HCT116 (cell line): ENCODE measurements around the gene PTPRA. TPM values are rescaled to one million over a fixed set of nuclear protein-coding genes. Genes with fewer than 3 reads are reported as not detected.

ENCODE experiments used
- ATAC-seq: fragments of 200-7000 bp; cut with Tn5 transposase; 2 replicates; pipeline ENCODE4 v1.9.1; 2020; ENCODE audit warnings: mild to moderate bottlenecking, moderate library complexity
- BruUV-seq: library from RNA; stranded (reverse); fragments of 400-500 nt; replicated peaks from 2 replicates; lab custom pipeline; 2021; lab: Mats Ljungman, UMichigan
- CTCF ChIA-PET: fragments of 300-600 bp; sonication (Branson Sonifier 250); formaldehyde crosslinking; loops from one replicate; lab custom pipeline; 2021; ENCODE audit warnings: antibody characterized with exemption; lab: Charles Lee
- POLR2A ChIA-PET: fragments of 300-600, 350-600 bp; sonication (Branson Sonifier 250); formaldehyde crosslinking; loops from one replicate; lab custom pipeline; 2021; ENCODE audit warnings: antibody characterized with exemption; lab: Charles Lee
- RAD21 ChIA-PET, 2 experiments: fragments of 300-600 bp; sonication (Branson Sonifier 250); formaldehyde crosslinking; loops; one replicate each; lab custom pipeline; 2023; ENCODE audit warnings: low total read pairs in 2 of 2; ENCODE audit not compliant: uncharacterized antibody in 2 of 2, unreplicated experiment in 2 of 2, low non-redundant PET in 1 of 2; lab: Charles Lee
- DNase-seq: peaks from one replicate; pipeline ENCODE4 v3.0.0-alpha.2; 2010; ENCODE audit warnings: low read depth, low spot score
- H2AFZ ChIP-seq: fragments of 200-600 bp; shearing (Covaris generic), sonication (generic); 2 replicates; pipeline ENCODE4 v1.6.1; 2017; ENCODE audit warnings: low read depth, mixed run types, mixed read lengths, antibody characterized with exemption, low read length; ENCODE audit not compliant: poor library complexity, severe bottlenecking
- H3K27ac ChIP-seq: 2 replicates; pipeline ENCODE4 v1.5.1; 2012; ENCODE audit warnings: low read depth, low read length
- H3K27me3 ChIP-seq: fragments of 200-600 bp; sonication (generic); 2 replicates; pipeline ENCODE4 v1.6.1; 2016; ENCODE audit warnings: mixed run types, low read length, mixed read lengths; ENCODE audit not compliant: insufficient read depth
- H3K36me3 ChIP-seq, 2 experiments: fragments of 200-500 bp in 1 of 2; fragments of 200-600 bp in 1 of 2; sonication (Bioruptor generic) in 1 of 2; sonication (generic) in 1 of 2; 2 replicates each; pipeline versions ENCODE4 v1.5.1 to v1.6.1; 2014 to 2016; ENCODE audit warnings: low read length in 2 of 2, inconsistent platforms in 1 of 2, mixed read lengths in 1 of 2, mixed run types in 1 of 2; ENCODE audit not compliant: insufficient read depth in 2 of 2, control insufficient read depth in 1 of 2
- H3K4me1 ChIP-seq, 2 experiments: fragments of 200-600 bp in 1 of 2; sonication (generic) in 1 of 2; 2 replicates each; pipeline versions ENCODE4 v1.5.1 to v1.6.1; 2012 to 2017; ENCODE audit warnings: low read length in 2 of 2, inconsistent platforms in 1 of 2, mild to moderate bottlenecking in 1 of 2, mixed read lengths in 1 of 2, mixed run types in 1 of 2, moderate library complexity in 1 of 2; ENCODE audit not compliant: insufficient read depth in 2 of 2, control insufficient read depth in 1 of 2
- H3K4me2 ChIP-seq: fragments of 200-600 bp; sonication (generic); 2 replicates; pipeline ENCODE4 v1.6.1; 2017; ENCODE audit warnings: mixed run types, low read length, mixed read lengths
- H3K4me3 ChIP-seq, 2 experiments: fragments of 200-600 bp in 1 of 2; sonication (generic) in 1 of 2; replicated peaks in 1 of 2; 2 replicates each; pipeline ENCODE4 v1.5.1; 2011 to 2016; ENCODE audit warnings: low read length in 2 of 2, control low read depth in 1 of 2, low read depth in 1 of 2, mild to moderate bottlenecking in 1 of 2, mixed read lengths in 1 of 2, mixed run types in 1 of 2
- H3K79me2 ChIP-seq: fragments of 200-600 bp; sonication (generic); 2 replicates; pipeline ENCODE4 v1.6.1; 2017; ENCODE audit warnings: mild to moderate bottlenecking, mixed run types, low read length, moderate library complexity, mixed read lengths; ENCODE audit not compliant: insufficient read depth
- H3K9ac ChIP-seq: fragments of 200-600 bp; sonication (generic); 2 replicates; pipeline ENCODE4 v1.6.1; 2016; ENCODE audit warnings: low read length, mixed read lengths
- H3K9me2 ChIP-seq: fragments of 200-600 bp; sonication (generic), shearing (Covaris generic); 2 replicates; pipeline ENCODE4 v1.6.1; 2017; ENCODE audit warnings: mixed run types, mild to moderate bottlenecking, moderate library complexity; ENCODE audit not compliant: insufficient read depth
- H3K9me3 ChIP-seq, 2 experiments: fragments of 200-500 bp in 1 of 2; fragments of 200-600 bp in 1 of 2; sonication (Bioruptor generic) in 1 of 2; sonication (generic) in 1 of 2; 2 replicates each; pipeline ENCODE4 v1.6.1; 2014 to 2017; ENCODE audit warnings: low read length in 2 of 2, mixed read lengths in 2 of 2, inconsistent platforms in 1 of 2, low read depth in 1 of 2, mild to moderate bottlenecking in 1 of 2, mixed run types in 1 of 2, moderate library complexity in 1 of 2; ENCODE audit not compliant: control insufficient read depth in 1 of 2, insufficient read depth in 1 of 2
- H4K20me1 ChIP-seq: fragments of 200-600 bp; sonication (generic), shearing (Covaris generic); 2 replicates; pipeline ENCODE4 v1.6.1; 2017; ENCODE audit warnings: mixed run types, mild to moderate bottlenecking, moderate library complexity; ENCODE audit not compliant: insufficient read depth
- ATF3 ChIP-seq: IDR thresholded peaks from 2 replicates; pipeline ENCODE4 v1.6.1; 2012
- CBX3 ChIP-seq: IDR thresholded peaks from 2 replicates; pipeline ENCODE4 v1.6.1; 2012; ENCODE audit warnings: low read depth
- ELF1 ChIP-seq: IDR thresholded peaks from 2 replicates; pipeline ENCODE4 v1.6.1; 2012; ENCODE audit warnings: low read depth, borderline replicate concordance
- EZH2 ChIP-seq: fragments of 200-600 bp; sonication (generic); IDR thresholded peaks from 2 replicates; pipeline ENCODE4 v1.6.1; 2017; ENCODE audit warnings: antibody characterized with exemption, mixed run types
- EZH2phosphoT487 ChIP-seq: fragments of 200-600 bp; IDR thresholded peaks from 2 replicates; pipeline ENCODE4 v1.6.1; 2018; ENCODE audit warnings: antibody characterized with exemption, borderline replicate concordance
- FOSL1 ChIP-seq: IDR thresholded peaks from 2 replicates; pipeline ENCODE4 v1.6.1; 2012; ENCODE audit warnings: low read depth
- JUND ChIP-seq: IDR thresholded peaks from 2 replicates; pipeline ENCODE4 v1.6.1; 2012
- MAX ChIP-seq: IDR thresholded peaks from 2 replicates; pipeline ENCODE4 v1.6.1; 2012
- POLR2A ChIP-seq: IDR thresholded peaks from 2 replicates; pipeline ENCODE4 v1.7.0; 2011; ENCODE audit warnings: borderline replicate concordance; ENCODE audit not compliant: insufficient read depth, insufficient read length; ENCODE audit errors: extremely low read depth
- POLR2AphosphoS5 ChIP-seq: IDR thresholded peaks from 2 replicates; pipeline ENCODE4 v1.6.1; 2011; ENCODE audit warnings: mild to moderate bottlenecking, low read depth, low read length, moderate library complexity
- RAD21 ChIP-seq: IDR thresholded peaks from 2 replicates; pipeline ENCODE4 v1.6.1; 2012; ENCODE audit warnings: low read depth, mild to moderate bottlenecking
- REST ChIP-seq: IDR thresholded peaks from 2 replicates; pipeline ENCODE4 v1.6.1; 2012; ENCODE audit warnings: low read depth
- SIN3A ChIP-seq: IDR thresholded peaks from 2 replicates; pipeline ENCODE4 v1.6.1; 2012; ENCODE audit warnings: low read depth
- SP1 ChIP-seq: IDR thresholded peaks from 2 replicates; pipeline ENCODE4 v1.6.1; 2012; ENCODE audit warnings: low read depth
- TCF7L2 ChIP-seq: IDR thresholded peaks from 2 replicates; pipeline ENCODE4 v1.7.0; 2011; ENCODE audit warnings: borderline replicate concordance, inconsistent platforms; ENCODE audit not compliant: insufficient read depth, insufficient read length; ENCODE audit errors: extremely low read depth
- YY1 ChIP-seq: IDR thresholded peaks from 2 replicates; pipeline ENCODE4 v1.6.1; 2011; ENCODE audit warnings: low read length, low read depth, moderate library complexity, mild to moderate bottlenecking; ENCODE audit not compliant: insufficient replicate concordance; ENCODE audit errors: extremely low read depth
- ZBTB33 ChIP-seq: IDR thresholded peaks from 2 replicates; pipeline ENCODE4 v1.6.1; 2011; ENCODE audit warnings: mild to moderate bottlenecking, low read length, moderate library complexity; ENCODE audit not compliant: insufficient replicate concordance; ENCODE audit errors: extremely low read depth
- ZNF274 ChIP-seq: fragments of 200-500 bp; sonication (Bioruptor generic); IDR thresholded peaks from 2 replicates; pipeline ENCODE4 v1.6.1; 2014; ENCODE audit warnings: mild to moderate bottlenecking, low read depth, low read length, inconsistent platforms
- intact Hi-C: fragments of 100-400 bp; cut with micrococcal nuclease; formaldehyde crosslinking; loops from 2 replicates; pipeline ENCODE4 v1.10.0; 2022
- total RNA-seq: library from RNA; stranded (reverse); gene quantifications from one replicate; pipeline ENCODE4 v1.2.1, GENCODE V29; 2021; ENCODE audit not compliant: unreplicated experiment
- TF ChIP-seq, protein P1 (sequence below), 3 experiments: fragments of 200-600 bp in 1 of 3; sonication (generic) in 1 of 3; IDR thresholded peaks in 2 of 3; conservative IDR thresholded peaks in 1 of 3; 2 replicates each; pipeline ENCODE4 v1.5.1; 2012 to 2017; ENCODE audit warnings: low read depth in 2 of 3, low read length in 2 of 3, antibody characterized with exemption in 1 of 3, borderline replicate concordance in 1 of 3, control low read depth in 1 of 3, mild to moderate bottlenecking in 1 of 3, mixed read lengths in 1 of 3, mixed run types in 1 of 3, moderate library complexity in 1 of 3; ENCODE audit not compliant: insufficient read depth in 1 of 3

Gene PTPRA
- total RNA-seq, 1 experiment from 2014 or later = 44.6 TPM

- no peak for ATAC-seq
- Histone ChIP-seq H2AFZ (no peak overlapping the region), H3K4me3 (no peak overlapping the region), H3K4me2 (no peak overlapping the region), H3K27me3 (no peaks in the 10 kb centered on the region), H3K36me3 (peaks cover 5 to 10% of the 10 kb centered on the region in 2 experiments; a peak in 3 of 4 replicates), H3K9ac (no peak overlapping the region), H3K79me2 (no peaks in the 10 kb centered on the region), H3K4me1 (no peaks in the 10 kb centered on the region), H3K9me2 (no peaks in the 10 kb centered on the region), H3K27ac (no peak overlapping the region), H4K20me1 (no peaks in the 10 kb centered on the region), H3K9me3 (no peaks in the 10 kb centered on the region)
- CTCF ChIA-PET = no interaction called here
- DNase-seq = no peak
- RAD21 ChIA-PET = no interaction called here
- TF ChIP-seq POLR2AphosphoS5 = no peak
- no peak for TF ChIP-seq ZNF274
- no peak for TF ChIP-seq POLR2A
- no peak for TF ChIP-seq YY1
- TF ChIP-seq CBX3 = no peak
- TF ChIP-seq EZH2phosphoT487 = no peak
- no peak for TF ChIP-seq JUND
- TF ChIP-seq, protein P1, sequence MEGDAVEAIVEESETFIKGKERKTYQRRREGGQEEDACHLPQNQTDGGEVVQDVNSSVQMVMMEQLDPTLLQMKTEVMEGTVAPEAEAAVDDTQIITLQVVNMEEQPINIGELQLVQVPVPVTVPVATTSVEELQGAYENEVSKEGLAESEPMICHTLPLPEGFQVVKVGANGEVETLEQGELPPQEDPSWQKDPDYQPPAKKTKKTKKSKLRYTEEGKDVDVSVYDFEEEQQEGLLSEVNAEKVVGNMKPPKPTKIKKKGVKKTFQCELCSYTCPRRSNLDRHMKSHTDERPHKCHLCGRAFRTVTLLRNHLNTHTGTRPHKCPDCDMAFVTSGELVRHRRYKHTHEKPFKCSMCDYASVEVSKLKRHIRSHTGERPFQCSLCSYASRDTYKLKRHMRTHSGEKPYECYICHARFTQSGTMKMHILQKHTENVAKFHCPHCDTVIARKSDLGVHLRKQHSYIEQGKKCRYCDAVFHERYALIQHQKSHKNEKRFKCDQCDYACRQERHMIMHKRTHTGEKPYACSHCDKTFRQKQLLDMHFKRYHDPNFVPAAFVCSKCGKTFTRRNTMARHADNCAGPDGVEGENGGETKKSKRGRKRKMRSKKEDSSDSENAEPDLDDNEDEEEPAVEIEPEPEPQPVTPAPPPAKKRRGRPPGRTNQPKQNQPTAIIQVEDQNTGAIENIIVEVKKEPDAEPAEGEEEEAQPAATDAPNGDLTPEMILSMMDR (IDR thresholded peaks at IDR 0.05 in 2 of 3, conservative IDR thresholded peaks at IDR 0.05 in 1 of 3; ENCODE audit: borderline replicate concordance in 1 of 3, insufficient read depth in 1 of 3, low read depth in 2 of 3, low read length in 2 of 3) = no peak
- TF ChIP-seq EZH2 = no peak
- no peak for TF ChIP-seq FOSL1
- no peak for TF ChIP-seq SP1
- TF ChIP-seq RAD21 = no peak
- no peak for TF ChIP-seq MAX
- no peak for TF ChIP-seq ELF1
- no peak for TF ChIP-seq TCF7L2
- TF ChIP-seq ATF3 = no peak
- TF ChIP-seq SIN3A = no peak
- TF ChIP-seq REST = no peak
- TF ChIP-seq ZBTB33 = no peak
- POLR2A ChIA-PET = no interaction called here
- intact Hi-C loops = no loop called here
- BruUV-seq = no TSS peak
These were observed 159.3 kb downstream of the PTPRA start for GRCh38 chr20:3032624-3033023.
